ENCODE results near the gene SUMO2.

The SUMO2 gene

GRCh38 chr17:75124041-75124818 lies 58.5 kb downstream of the SUMO2 start:
- peak in 1 of 2 donors; percentile 43 for DNase-seq (ENCODE audit: low read depth in 2 of 2)

GRCh38 chr17:75118307-75118706 lies 64.5 kb downstream of the SUMO2 start:
- DNase-seq (ENCODE audit: low read depth in 2 of 2) = no peak

- DNase-seq (ENCODE audit: low read depth in 2 of 2) = no peak
Observed at GRCh38 chr17:75116737-75117136, 66.0 kb downstream of the SUMO2 start.
